NCI-H1417 (cell line): ENCODE data around the gene ITGB3.

ENCODE experiments used
- DNase-seq, 3 experiments: peaks; one replicate each; lab custom pipeline; 2025; lab: John Stamatoyannopoulos, UW

Gene ITGB3

GRCh38 chr17:47299239-47299910 lies 45.7 kb downstream of the ITGB3 start:
- DNase-seq, result no peak

GRCh38 chr17:47300718-47301117 lies 47.1 kb downstream of the ITGB3 start:
- no peak for DNase-seq

DNA sequence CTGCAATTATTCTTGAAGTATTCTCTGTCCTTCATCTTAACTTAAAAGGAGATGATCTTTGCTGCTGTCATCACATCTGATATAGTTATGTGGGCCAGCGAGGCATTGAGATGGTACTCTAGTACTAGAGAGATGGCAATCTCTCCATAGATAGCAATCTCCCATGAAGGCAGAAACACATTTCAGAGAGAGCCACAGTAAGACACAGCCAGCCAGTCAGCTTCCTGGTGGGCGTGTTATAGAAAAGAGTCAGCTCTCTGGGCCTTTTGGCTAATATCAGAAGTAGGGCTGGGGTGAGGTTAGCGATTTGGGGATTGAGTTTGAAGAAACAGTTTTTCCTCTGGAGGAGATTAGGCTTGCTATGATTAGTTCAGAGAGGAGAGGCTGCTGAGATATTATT lies 47.5 kb downstream of the ITGB3 start:
- no peak for DNase-seq

DNA sequence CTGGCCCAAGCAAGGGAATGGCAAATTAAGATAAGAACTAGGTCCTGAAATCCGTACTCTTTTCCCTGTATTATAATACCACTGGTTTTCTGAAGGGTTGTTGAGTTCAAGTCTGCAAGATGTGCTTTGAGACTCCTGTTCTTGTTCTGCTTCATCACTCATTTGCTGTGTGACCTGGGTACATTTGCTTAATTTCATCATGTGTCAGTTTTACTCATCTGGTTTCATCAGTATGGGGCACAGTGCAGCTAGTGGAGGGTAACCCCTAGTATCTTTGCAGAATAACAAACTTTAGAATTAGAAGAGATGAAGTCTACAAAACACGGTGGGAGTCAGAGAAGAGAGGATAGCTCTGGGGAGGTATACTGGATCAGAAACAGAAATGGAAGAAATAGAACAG lies 48.2 kb downstream of the ITGB3 start:
- DNase-seq, result no peak

GRCh38 chr17:47304186-47304585 lies 50.6 kb downstream of the ITGB3 start:
- DNase-seq, result no peak

DNA sequence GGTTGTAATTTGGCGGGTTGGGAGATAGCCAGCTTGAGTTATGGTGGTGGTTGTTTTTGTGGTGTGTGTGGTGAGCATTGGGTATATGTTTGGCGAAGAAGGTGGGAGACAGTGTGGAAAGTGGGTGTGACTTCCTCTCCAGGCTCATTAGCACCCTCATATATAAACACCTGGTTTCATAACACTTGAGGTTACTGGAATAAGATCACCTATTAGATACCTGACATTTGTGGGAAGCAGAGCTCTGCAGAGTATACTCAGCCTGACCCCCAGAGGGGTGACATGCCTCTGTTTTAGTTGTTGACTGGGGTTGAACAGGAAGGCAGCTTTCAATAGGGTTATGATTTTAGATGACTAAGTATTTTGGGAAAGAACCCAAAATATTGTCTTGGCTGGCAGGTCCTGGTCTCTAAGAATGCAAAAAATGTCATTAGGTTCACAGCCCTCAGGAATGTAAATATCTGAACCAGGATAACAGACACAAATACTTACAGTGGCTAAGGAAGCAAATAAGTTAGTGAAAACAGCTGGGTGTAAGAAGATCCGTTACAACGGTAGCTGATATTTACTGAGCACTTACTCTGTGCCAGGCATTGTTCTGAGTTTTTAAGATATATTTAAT lies 51.8 kb downstream of the ITGB3 start:
- no peak for DNase-seq

DNA sequence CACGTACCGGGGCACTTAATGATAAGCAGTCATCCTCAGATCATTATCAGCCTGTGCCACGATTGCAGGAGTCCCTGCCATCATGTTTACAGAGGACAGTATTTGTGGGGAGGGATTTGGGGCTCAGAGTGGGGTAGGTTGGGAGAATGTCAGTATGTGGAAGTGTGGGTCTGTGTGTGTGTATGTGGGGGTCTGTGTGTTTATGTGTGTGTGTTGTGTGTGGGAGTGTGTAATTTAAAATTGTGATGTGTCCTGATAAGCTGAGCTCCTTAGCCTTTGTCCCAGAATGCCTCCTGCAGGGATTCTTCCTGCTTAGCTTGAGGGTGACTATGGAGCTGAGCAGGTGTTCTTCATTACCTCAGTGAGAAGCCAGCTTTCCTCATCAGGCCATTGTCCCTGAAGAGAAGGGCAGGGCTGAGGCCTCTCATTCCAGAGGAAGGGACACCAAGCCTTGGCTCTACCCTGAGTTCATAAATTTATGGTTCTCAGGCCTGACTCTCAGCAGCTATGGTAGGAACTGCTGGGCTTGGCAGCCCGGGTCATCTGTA lies 56.6 kb downstream of the ITGB3 start:
- DNase-seq, result peak in 2 of 3 experiments; percentile 36 to 69

- DNase-seq, result no peak
These were observed 57.8 kb downstream of the ITGB3 start for GRCh38 chr17:47311420-47311819.

- peak; percentile 24 to 80 (median 77) for DNase-seq
These were observed 62.0 kb downstream of the ITGB3 start for GRCh38 chr17:47315451-47316266.

GRCh38 chr17:47316311-47316710 lies 62.7 kb downstream of the ITGB3 start:
- no peak for DNase-seq

DNA sequence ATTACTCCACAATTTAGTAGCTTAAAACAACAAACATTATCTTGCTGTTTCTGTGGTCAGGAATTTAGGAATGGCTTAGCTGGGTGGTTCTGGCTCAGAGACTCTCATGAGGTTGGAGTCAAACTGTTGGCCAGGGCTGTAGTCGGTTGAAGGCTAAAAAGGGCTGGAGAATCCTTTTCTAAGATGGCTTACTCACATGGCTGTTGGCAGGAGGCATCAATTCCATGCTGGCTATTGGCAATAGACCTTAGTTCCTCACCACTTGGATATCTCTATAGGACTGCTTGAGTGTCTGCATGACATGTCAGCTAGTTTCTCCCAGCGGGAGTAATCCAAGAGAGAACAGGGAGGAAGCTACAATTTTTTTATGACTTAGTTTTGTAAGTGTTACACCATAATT lies 63.5 kb downstream of the ITGB3 start:
- DNase-seq, result no peak

- DNase-seq, result peak in 1 of 3 experiments; percentile 10
These were observed 64.7 kb downstream of the ITGB3 start for GRCh38 chr17:47318197-47318918.

DNA sequence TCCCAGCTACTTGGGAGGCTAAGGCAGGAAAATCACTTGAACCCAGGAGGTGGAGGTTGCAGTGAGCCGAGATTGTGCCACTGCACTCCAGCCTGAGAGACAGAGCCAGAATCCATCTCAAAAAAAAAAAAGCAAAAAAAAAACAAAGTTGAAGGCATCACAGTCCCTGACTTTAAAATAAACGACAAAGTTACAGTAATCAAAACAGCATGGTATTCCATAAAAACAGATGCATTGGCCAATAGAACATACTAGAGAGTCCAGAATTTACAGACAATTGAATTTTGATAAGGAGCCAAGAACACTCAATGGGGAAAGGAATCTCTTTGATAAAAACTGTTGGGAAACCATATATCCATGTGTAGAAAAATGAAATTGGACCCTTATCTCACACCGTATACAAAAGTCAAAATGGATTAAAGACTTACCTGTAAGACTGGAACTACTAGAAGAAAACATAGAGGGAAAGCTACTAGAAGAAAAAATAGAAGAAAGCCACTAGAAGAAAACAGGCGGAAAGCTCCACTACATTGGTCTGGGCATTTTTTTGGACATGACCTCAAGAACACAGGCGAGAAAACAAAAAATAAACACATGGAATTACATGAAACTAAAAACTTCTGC lies 67.4 kb downstream of the ITGB3 start:
- DNase-seq, result no peak

DNA sequence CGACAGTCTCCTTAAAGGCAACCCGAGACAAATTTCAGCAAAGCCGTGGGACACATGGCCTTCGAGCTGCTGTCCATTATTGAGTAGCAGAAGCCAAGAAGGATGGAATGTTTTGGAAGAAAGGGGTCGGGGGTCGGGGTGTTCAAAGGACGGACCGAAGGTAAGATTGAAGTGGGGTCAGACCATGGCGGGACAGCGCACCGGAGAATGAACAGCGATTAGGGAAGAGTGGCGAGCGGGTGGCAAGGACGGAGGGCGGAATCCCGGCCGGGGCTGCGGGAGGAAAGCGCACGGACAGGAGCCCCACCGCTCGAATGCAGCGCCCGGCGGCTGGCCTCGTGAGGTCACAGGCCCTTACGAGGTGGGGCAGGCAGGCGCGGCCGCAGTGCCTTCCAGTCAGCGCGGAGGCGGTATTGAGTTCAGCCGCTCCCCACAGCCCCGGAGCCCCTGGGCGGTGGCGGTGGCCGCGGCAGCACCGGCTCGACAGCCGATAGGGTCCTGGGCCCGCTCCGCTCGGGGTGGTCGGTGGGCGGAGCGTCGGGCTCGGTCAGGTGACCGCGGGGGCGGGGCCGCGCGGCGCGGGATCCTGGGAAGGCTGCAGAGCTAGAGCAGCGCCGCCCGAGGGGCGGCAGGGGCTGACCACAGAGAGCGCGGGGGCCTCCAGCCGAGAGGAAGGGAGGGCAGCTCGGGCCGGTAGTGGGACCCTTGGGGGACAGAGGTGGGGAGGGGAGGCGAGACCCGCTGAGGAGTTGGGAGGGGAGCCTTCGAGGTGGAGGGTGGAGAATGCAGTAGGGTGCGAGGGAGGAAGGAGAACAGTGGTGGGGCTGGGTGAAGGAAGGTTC lies 70.0 kb downstream of the ITGB3 start, which contains the start of gene EFCAB13:
EFCAB13 (plus strand) TSS at position 574 of the 842 bp plus-strand sequence. CDS start 4,399 bp downstream, outside the sequence.
- DNase-seq, result peak; percentile 89 to 96 (median 93)

DNA sequence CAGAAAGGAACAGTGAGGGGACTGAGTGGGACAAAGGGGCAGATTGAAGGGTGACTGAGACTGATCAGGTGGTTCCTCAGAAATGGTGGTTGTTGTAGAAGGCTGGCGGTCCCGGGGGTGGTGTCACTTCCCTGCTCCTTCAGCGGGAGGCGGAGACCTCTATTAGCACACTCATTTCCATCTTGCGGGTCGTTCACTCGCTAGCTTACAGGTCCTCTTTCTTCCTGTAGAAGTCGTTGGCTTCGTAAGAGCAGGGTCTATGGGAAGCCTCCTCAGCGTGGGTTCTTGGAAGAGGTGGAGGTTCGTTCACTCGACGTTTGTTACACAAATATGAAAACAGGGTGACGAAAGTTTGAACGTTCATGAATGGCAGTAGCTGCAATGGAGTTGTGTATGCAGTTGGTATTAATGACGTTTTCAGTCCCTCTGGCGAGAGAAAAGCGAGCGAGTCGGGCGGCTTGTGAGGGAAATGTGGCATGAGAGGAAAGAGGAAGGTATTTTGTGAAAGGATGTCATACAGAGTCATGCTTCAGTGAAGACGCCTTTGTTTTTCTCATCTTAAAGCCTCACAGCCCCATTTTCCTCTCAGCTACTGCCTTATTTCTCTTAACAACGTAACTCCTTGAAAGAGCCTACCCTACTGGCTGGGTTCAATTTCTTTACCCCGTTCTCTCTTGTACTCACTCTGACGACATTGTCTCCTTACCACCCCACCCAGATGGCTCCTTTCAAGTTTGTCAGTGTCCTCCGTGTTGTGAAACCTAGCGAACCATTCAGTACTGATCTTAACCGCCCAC lies 70.8 kb downstream of the ITGB3 start:
- DNase-seq, result peak; percentile 68 to 92 (median 89)

GRCh38 chr17:47325176-47325575 lies 71.5 kb downstream of the ITGB3 start:
- DNase-seq, result no peak

DNA sequence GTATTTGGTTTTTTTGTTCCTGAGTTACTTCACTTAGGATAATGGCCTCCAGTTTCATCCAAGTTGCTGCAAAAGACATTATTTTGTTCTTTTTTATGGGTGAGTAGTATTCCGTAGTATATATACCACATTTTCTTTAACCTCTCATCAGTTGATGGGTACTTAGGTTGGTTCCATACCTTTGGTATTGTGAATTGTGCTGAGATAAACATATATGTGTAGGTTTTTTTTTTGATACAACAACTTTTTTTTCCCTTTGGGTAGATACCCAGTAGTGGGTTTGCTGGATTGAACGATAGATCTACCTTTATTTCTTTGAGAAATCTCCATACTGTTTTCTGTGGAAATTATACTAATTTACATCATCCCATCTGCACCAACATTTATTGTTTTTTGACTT lies 76.9 kb downstream of the ITGB3 start:
- DNase-seq, result no peak

DNA sequence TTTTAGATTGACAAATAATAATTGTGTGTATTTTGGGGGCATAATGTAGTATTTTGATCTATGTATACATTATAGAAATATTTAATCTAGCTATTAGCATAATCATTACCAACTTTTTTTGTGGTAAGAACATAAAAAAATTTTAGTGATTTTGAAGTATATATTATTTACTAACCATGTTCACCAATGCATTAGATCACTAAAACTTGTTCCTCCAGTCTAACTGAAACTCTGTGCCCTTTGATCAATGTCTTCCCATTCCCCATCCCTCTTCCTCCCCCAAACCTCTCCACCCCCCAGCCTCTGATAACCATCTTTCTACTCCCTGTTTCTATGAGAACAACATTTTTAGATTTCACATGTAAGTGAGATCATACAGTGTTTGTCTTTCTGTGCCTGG lies 78.7 kb downstream of the ITGB3 start:
- no peak for DNase-seq

DNA sequence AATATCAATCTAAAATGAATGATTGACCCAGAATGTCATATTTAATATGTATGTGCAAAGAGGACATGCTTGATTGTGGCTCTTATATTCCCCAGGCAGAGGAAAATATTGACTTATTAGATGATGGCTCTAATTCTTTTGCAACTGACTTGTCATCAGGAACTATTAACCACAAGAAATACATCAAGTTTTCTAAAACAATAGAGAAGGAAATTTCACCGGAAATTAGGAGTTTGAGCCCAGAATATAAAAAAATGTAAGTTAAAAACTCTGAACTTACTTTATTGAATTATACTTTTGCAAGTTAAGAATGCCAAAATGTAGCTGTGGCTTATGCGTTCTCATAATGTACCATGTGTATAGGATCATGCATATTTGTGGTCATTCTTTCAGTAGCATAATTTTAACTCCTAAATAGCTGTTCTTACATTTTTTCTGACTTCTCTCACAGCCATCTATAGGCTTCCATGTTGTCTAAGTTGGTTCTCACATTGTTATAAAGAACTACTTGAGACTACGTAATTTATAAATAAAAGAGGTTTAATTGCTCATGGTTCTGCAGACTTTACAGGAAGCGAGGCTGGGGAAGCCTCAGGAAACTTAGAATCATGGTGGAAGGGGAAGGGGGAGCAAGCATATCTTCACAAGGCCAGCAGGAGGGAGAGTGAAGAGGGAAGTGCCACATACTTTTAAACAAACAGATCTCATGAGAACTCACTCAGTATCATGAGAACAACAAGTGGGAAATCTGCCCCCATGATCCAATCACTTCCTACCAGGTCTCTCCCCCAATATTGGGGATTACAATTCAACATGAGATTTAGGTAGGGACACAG lies 81.7 kb downstream of the ITGB3 start:
- DNase-seq, result no peak
